DMS 273 treated with DMSO at 0.1 percent for 48 hours (cell line): ENCODE measurements around the gene TBC1D21.

ENCODE experiments used
- DNase-seq: peaks from one replicate; lab custom pipeline; 2025; lab: John Stamatoyannopoulos, UW

Gene TBC1D21

GRCh38 chr15:73909651-73910050 is 36.3 kb downstream of the TBC1D21 start:
- no peak for DNase-seq

- no peak for DNase-seq
These were observed 37.3 kb downstream of the TBC1D21 start for GRCh38 chr15:73910522-73911303.

GRCh38 chr15:73912030-73912596 is 38.7 kb downstream of the TBC1D21 start:
- no peak for DNase-seq

- DNase-seq = no peak
These were observed 40.8 kb downstream of the TBC1D21 start for GRCh38 chr15:73914145-73914544.

- DNase-seq = no peak
These were observed 41.7 kb downstream of the TBC1D21 start for GRCh38 chr15:73915082-73915481.

- DNase-seq = no peak
These were observed 45.4 kb downstream of the TBC1D21 start for GRCh38 chr15:73918784-73919183.

GRCh38 chr15:73919706-73920105 is 46.3 kb downstream of the TBC1D21 start:
- DNase-seq = no peak

- DNase-seq = peak; percentile 54
These were observed 48.0 kb downstream of the TBC1D21 start for GRCh38 chr15:73921254-73921925.

GRCh38 chr15:73922186-73923151 is 49.1 kb downstream of the TBC1D21 start:
- no peak for DNase-seq

GRCh38 chr15:73923156-73923487 is 49.8 kb downstream of the TBC1D21 start:
- DNase-seq = no peak

- no peak for DNase-seq
These were observed 50.3 kb downstream of the TBC1D21 start for GRCh38 chr15:73923488-73924164.

GRCh38 chr15:73924171-73924921 is 51.0 kb downstream of the TBC1D21 start:
- peak; percentile 73 for DNase-seq

- DNase-seq = no peak
These were observed 52.5 kb downstream of the TBC1D21 start for GRCh38 chr15:73925848-73926218.

GRCh38 chr15:73926219-73927002 is 53.0 kb downstream of the TBC1D21 start, which contains the start of gene LOXL1:
LOXL1 (plus strand) TSS chr15:73926462; CDS start chr15:73926784, 322 bp downstream.
- peak; percentile 30 for DNase-seq

GRCh38 chr15:73927003-73927475 is 53.7 kb downstream of the TBC1D21 start:
- no peak for DNase-seq

- peak; percentile 21 for DNase-seq
These were observed 54.3 kb downstream of the TBC1D21 start for GRCh38 chr15:73927476-73928240.

GRCh38 chr15:73928241-73928579 is 54.8 kb downstream of the TBC1D21 start:
- DNase-seq = no peak

GRCh38 chr15:73928971-73929627 is 55.7 kb downstream of the TBC1D21 start:
- no peak for DNase-seq

GRCh38 chr15:73930371-73930770 is 57.0 kb downstream of the TBC1D21 start:
- DNase-seq = no peak
